KMS-11 (cell line): ENCODE data around the gene IGF1.
A peak's percentile ranks its signal among the peaks of the same experiment; 100 is the strongest.

Experiments
- H2AFZ ChIP-seq: fragments of 200-600 bp; sonication (generic); 2 replicates; pipeline ENCODE4 v1.6.1; 2016; ENCODE audit warnings: antibody characterized with exemption, mixed run types, low read depth
- H3K27ac ChIP-seq: fragments of 200-600 bp; sonication (generic); 2 replicates; pipeline ENCODE4 v1.6.1; 2016; ENCODE audit warnings: mild to moderate bottlenecking, mixed run types
- H3K27me3 ChIP-seq: fragments of 200-600 bp; sonication (generic); 2 replicates; pipeline ENCODE4 v1.6.1; 2017; ENCODE audit warnings: mild to moderate bottlenecking, low read depth, mixed run types, moderate library complexity; ENCODE audit not compliant: insufficient read depth
- H3K36me3 ChIP-seq: fragments of 200-600 bp; sonication (generic); 2 replicates; pipeline ENCODE4 v1.6.1; 2017; ENCODE audit warnings: mild to moderate bottlenecking, mixed run types; ENCODE audit not compliant: insufficient read depth
- H3K4me1 ChIP-seq: fragments of 200-600 bp; sonication (generic); 2 replicates; pipeline ENCODE4 v1.6.1; 2016; ENCODE audit warnings: mild to moderate bottlenecking, low read depth, mixed run types; ENCODE audit not compliant: poor library complexity, severe bottlenecking
- H3K4me2 ChIP-seq: fragments of 200-600 bp; sonication (generic); 2 replicates; pipeline ENCODE4 v1.7.0; 2016; ENCODE audit warnings: mild to moderate bottlenecking, mixed run types
- H3K4me3 ChIP-seq: fragments of 200-600 bp; sonication (generic); IDR thresholded peaks from 2 replicates; pipeline ENCODE4 v1.6.1; 2017; ENCODE audit warnings: low read depth, low read length, mixed read lengths; ENCODE audit not compliant: insufficient read depth
- H3K79me2 ChIP-seq: fragments of 200-600 bp; sonication (generic); 2 replicates; pipeline ENCODE4 v1.6.1; 2016; ENCODE audit warnings: low read depth, mixed run types; ENCODE audit not compliant: insufficient read depth
- H3K9ac ChIP-seq: fragments of 200-600 bp; sonication (generic); 2 replicates; pipeline ENCODE4 v1.6.1; 2016; ENCODE audit warnings: mild to moderate bottlenecking, mixed run types
- H4K20me1 ChIP-seq: fragments of 200-600 bp; sonication (generic); 2 replicates; pipeline ENCODE4 v1.6.1; 2016; ENCODE audit warnings: mild to moderate bottlenecking, mixed run types; ENCODE audit not compliant: insufficient read depth
- CTCF ChIP-seq: fragments of 200-600 bp; sonication (generic); conservative IDR thresholded peaks from 2 replicates; pipeline ENCODE4 v1.6.1; 2017; ENCODE audit warnings: low read depth, mild to moderate bottlenecking, antibody characterized with exemption, low read length, moderate library complexity, mixed read lengths

Gene IGF1

GRCh38 chr12:102496591-102496990, 16.2 kb upstream of the IGF1 start:
- Histone ChIP-seq H3K36me3 (no peaks in the 10 kb centered on the region), H3K79me2 (no peaks in the 10 kb centered on the region), H3K27me3 (no peaks in the 10 kb centered on the region), H3K4me2 (no peak overlapping the region), H2AFZ (no peak overlapping the region), H3K27ac (no peak overlapping the region), H3K9ac (no peak overlapping the region), H3K4me3 (no peak overlapping the region), H4K20me1 (no peaks in the 10 kb centered on the region), H3K4me1 (no peaks in the 10 kb centered on the region)
- TF ChIP-seq CTCF, result no peak

GRCh38 chr12:102487226-102487625, 6.9 kb upstream of the IGF1 start:
- H3K4me2 ChIP-seq, result no peak overlapping the region
- H3K4me1 ChIP-seq, result peaks cover 41% of the 10 kb centered on the region
- no peak overlapping the region for H3K27ac ChIP-seq
- H4K20me1 ChIP-seq, result no peaks in the 10 kb centered on the region
- H3K36me3 ChIP-seq, result no peaks in the 10 kb centered on the region
- H3K4me3 ChIP-seq, result no peak overlapping the region
- no peak for TF ChIP-seq CTCF
- H3K79me2 ChIP-seq, result no peaks in the 10 kb centered on the region
- no peak overlapping the region for H2AFZ ChIP-seq
- H3K27me3 ChIP-seq, result no peaks in the 10 kb centered on the region
- no peak overlapping the region for H3K9ac ChIP-seq

- H3K27ac ChIP-seq, result no peak overlapping the region
- no peak overlapping the region for H3K4me3 ChIP-seq
- no peak for TF ChIP-seq CTCF
- no peaks in the 10 kb centered on the region for H4K20me1 ChIP-seq
- no peak overlapping the region for H3K9ac ChIP-seq
- H3K4me2 ChIP-seq, result peak overlapping the region; percentile 87; the same call in 1 of the 2 replicates
- H3K36me3 ChIP-seq, result no peaks in the 10 kb centered on the region
- peaks cover 51% of the 10 kb centered on the region for H3K4me1 ChIP-seq
- H3K27me3 ChIP-seq, result no peaks in the 10 kb centered on the region
- H2AFZ ChIP-seq, result no peak overlapping the region; the same call in 1 of the 2 replicates
- H3K79me2 ChIP-seq, result no peaks in the 10 kb centered on the region
Measured at GRCh38 chr12:102486153-102486552, 5.8 kb upstream of the IGF1 start.

- H3K4me2 ChIP-seq, result peak overlapping the region; percentile 87
- peak overlapping the region; percentile 57 for H2AFZ ChIP-seq
Measured at GRCh38 chr12:102484428-102484958, 4.1 kb upstream of the IGF1 start.

More at GRCh38 chr12:102484428-102484958, 4.1 kb upstream of the IGF1 start:
- Histone ChIP-seq H3K4me3 (no peak overlapping the region), H3K4me1 (peaks cover 68% of the 10 kb centered on the region), H3K79me2 (no peaks in the 10 kb centered on the region), H3K27ac (peak overlapping the region; percentile 67), H3K9ac (peak overlapping the region; percentile 18; the same call in 1 of the 2 replicates), H4K20me1 (no peaks in the 10 kb centered on the region), H3K36me3 (no peaks in the 10 kb centered on the region), H3K27me3 (no peaks in the 10 kb centered on the region)
- peak; percentile 93 for TF ChIP-seq CTCF
